H9 (cell line): ENCODE data around the gene LAGE3. TPM values are rescaled to one million over a fixed set of nuclear protein-coding genes. Genes with fewer than 3 reads are reported as not detected.

Experiments used
- DNase-seq: peaks from one replicate; pipeline ENCODE4 v3.0.0-alpha.2; 2017
- H2AFZ ChIP-seq: one replicate; pipeline ENCODE4 v1.6.1; 2013; ENCODE audit warnings: mild to moderate bottlenecking, low read length, control low read depth, moderate library complexity
- H2AK5ac ChIP-seq: 2 replicates; pipeline ENCODE4 v1.6.1; 2013; ENCODE audit warnings: low read length, control low read depth, mixed read lengths; ENCODE audit not compliant: insufficient read length
- H2BK120ac ChIP-seq: one replicate; pipeline ENCODE4 v1.6.1; 2013; ENCODE audit warnings: low read depth, mild to moderate bottlenecking, low read length, control low read depth, inconsistent platforms; ENCODE audit not compliant: poor library complexity, severe bottlenecking
- H2BK12ac ChIP-seq: 2 replicates; pipeline ENCODE4 v1.6.1; 2013; ENCODE audit warnings: low read length, control low read depth, mixed read lengths, low read depth; ENCODE audit not compliant: insufficient read length
- H2BK15ac ChIP-seq: 2 replicates; pipeline ENCODE4 v1.6.1; 2013; ENCODE audit warnings: low read depth, low read length, control low read depth
- H2BK20ac ChIP-seq: one replicate; pipeline ENCODE4 v1.6.1; 2013; ENCODE audit warnings: low read depth, mild to moderate bottlenecking, low read length, control low read depth, inconsistent platforms; ENCODE audit not compliant: poor library complexity, severe bottlenecking
- H2BK5ac ChIP-seq: 2 replicates; pipeline ENCODE4 v1.6.1; 2013; ENCODE audit warnings: low read length, control low read depth, mixed read lengths; ENCODE audit not compliant: insufficient read length
- H3K14ac ChIP-seq: 2 replicates; pipeline ENCODE4 v1.6.1; 2013; ENCODE audit warnings: low read length, control low read depth; ENCODE audit not compliant: insufficient read depth
- H3K18ac ChIP-seq: 2 replicates; pipeline ENCODE4 v1.6.1; 2013; ENCODE audit warnings: low read depth, mild to moderate bottlenecking, mixed read lengths, low read length, control low read depth; ENCODE audit not compliant: insufficient read length
- H3K23ac ChIP-seq: 2 replicates; pipeline ENCODE4 v1.6.1; 2013; ENCODE audit warnings: low read length, control low read depth, mixed read lengths, low read depth; ENCODE audit not compliant: insufficient read length
- H3K23me2 ChIP-seq: 2 replicates; pipeline ENCODE4 v1.6.1; 2013; ENCODE audit warnings: low read depth, mild to moderate bottlenecking, mixed read lengths, low read length, control low read depth; ENCODE audit not compliant: insufficient read length, poor library complexity, severe bottlenecking
- H3K27ac ChIP-seq: 2 replicates; pipeline ENCODE4 v1.5.1; 2013; ENCODE audit warnings: low read length, control low read depth, mixed read lengths, low read depth; ENCODE audit not compliant: insufficient read length
- H3K27me3 ChIP-seq: 2 replicates; pipeline ENCODE4 v1.6.1; 2013; ENCODE audit warnings: low read length, control low read depth, inconsistent platforms; ENCODE audit not compliant: insufficient read depth
- H3K4ac ChIP-seq: 2 replicates; pipeline ENCODE4 v1.6.1; 2013; ENCODE audit warnings: low read depth, mild to moderate bottlenecking, control low read depth, inconsistent platforms, low read length, moderate library complexity
- H3K4me1 ChIP-seq: 2 replicates; pipeline ENCODE4 v1.6.1; 2013; ENCODE audit warnings: low read length, control low read depth, inconsistent platforms; ENCODE audit not compliant: insufficient read depth
- H3K4me2 ChIP-seq: 2 replicates; pipeline ENCODE4 v1.6.1; 2013; ENCODE audit warnings: low read length, control low read depth, mixed read lengths; ENCODE audit not compliant: insufficient read length, insufficient read depth
- H3K56ac ChIP-seq: 2 replicates; pipeline ENCODE4 v1.6.1; 2013; ENCODE audit warnings: low read depth, mild to moderate bottlenecking, mixed read lengths, low read length, control low read depth; ENCODE audit not compliant: insufficient read length
- H3K79me1 ChIP-seq: 2 replicates; pipeline ENCODE4 v1.6.1; 2013; ENCODE audit warnings: low read depth, mild to moderate bottlenecking, moderate library complexity, low read length, control low read depth, inconsistent platforms; ENCODE audit not compliant: insufficient read depth, poor library complexity, severe bottlenecking
- H3K79me2 ChIP-seq: 2 replicates; pipeline ENCODE4 v1.6.1; 2013; ENCODE audit warnings: low read length, control low read depth, inconsistent platforms; ENCODE audit not compliant: insufficient read depth
- H3K9ac ChIP-seq: 2 replicates; pipeline ENCODE4 v1.6.1; 2013; ENCODE audit warnings: low read length, control low read depth, mixed read lengths; ENCODE audit not compliant: insufficient read length; ENCODE audit errors: extremely low read depth
- H3K9me3 ChIP-seq: one replicate; pipeline ENCODE4 v1.6.1; 2013; ENCODE audit warnings: low read depth, low read length, inconsistent platforms; ENCODE audit not compliant: control insufficient read depth
- H3T11ph ChIP-seq: one replicate; pipeline ENCODE4 v1.6.1; 2013; ENCODE audit warnings: mild to moderate bottlenecking, low read length, control low read depth, inconsistent platforms
- H4K20me1 ChIP-seq: one replicate; pipeline ENCODE4 v1.6.1; 2013; ENCODE audit not compliant: control insufficient read depth, insufficient read length, insufficient read depth
- H4K5ac ChIP-seq: 2 replicates; pipeline ENCODE4 v1.6.1; 2013; ENCODE audit warnings: low read depth, mild to moderate bottlenecking, mixed read lengths, low read length, control low read depth; ENCODE audit not compliant: insufficient read length
- H4K8ac ChIP-seq: replicated peaks from 2 replicates; pipeline ENCODE4 v1.6.1; 2013; ENCODE audit warnings: low read length, control low read depth, mixed read lengths, low read depth; ENCODE audit not compliant: insufficient read length
- H4K91ac ChIP-seq: 2 replicates; pipeline ENCODE4 v1.6.1; 2013; ENCODE audit warnings: low read depth, mild to moderate bottlenecking, moderate library complexity, mixed read lengths, low read length, control low read depth; ENCODE audit not compliant: insufficient read length
- H3K27ac Mint-ChIP-seq, 3 experiments: 2 replicates in 2 of 3; 3 replicates in 1 of 3; pipeline ENCODE4 v1.8.0; 2020 to 2021; ENCODE audit warnings: mixed read lengths in 3 of 3, mild to moderate bottlenecking in 1 of 3, moderate library complexity in 1 of 3
- H3K27me3 Mint-ChIP-seq: 2 replicates; pipeline ENCODE4 v1.8.0; 2021; ENCODE audit warnings: low read depth, mild to moderate bottlenecking, moderate library complexity, mixed read lengths
- H3K36me3 Mint-ChIP-seq, 3 experiments: 2 replicates in 2 of 3; 3 replicates in 1 of 3; pipeline ENCODE4 v1.8.0; 2020 to 2021; ENCODE audit warnings: low read depth in 3 of 3, mixed read lengths in 3 of 3; ENCODE audit not compliant: insufficient read depth in 1 of 3
- H3K4me1 Mint-ChIP-seq, 2 experiments: 2 replicates each; pipeline ENCODE4 v1.8.0; 2020; ENCODE audit warnings: mixed read lengths in 2 of 2
- H3K4me3 Mint-ChIP-seq, 2 experiments: 2 replicates in 1 of 2; 3 replicates in 1 of 2; pipeline ENCODE4 v1.8.0; 2020 to 2021; ENCODE audit warnings: mild to moderate bottlenecking in 2 of 2, mixed read lengths in 2 of 2, moderate library complexity in 1 of 2
- H3K9me3 Mint-ChIP-seq, 2 experiments: 2 replicates in 1 of 2; 3 replicates in 1 of 2; pipeline ENCODE4 v1.8.0; 2020; ENCODE audit warnings: mild to moderate bottlenecking in 2 of 2, mixed read lengths in 2 of 2, moderate library complexity in 1 of 2
- CTCF ChIP-seq: fragments of 200-600 bp; sonication (generic); conservative IDR thresholded peaks from 3 replicates; pipeline ENCODE4 v1.8.0; 2021; ENCODE audit warnings: antibody characterized with exemption, mild to moderate bottlenecking
- WGBS: extraction: QIAGEN DNeasy Blood & Tissue Kit; methylation state at CpG from one replicate; pipeline ENCODE4 v1.1.7; 2013; ENCODE audit warnings: missing lambda C conversion rate, low lambda C conversion rate, mixed read lengths; ENCODE audit not compliant: insufficient read length; ENCODE audit errors: extremely low coverage; 5-methylcytosine and 5-hydroxymethylcytosine counted together
- total RNA-seq: library from RNA; stranded (reverse); gene quantifications from 2 replicates; pipeline ENCODE4 v1.2.1, GENCODE V29; 2021

The LAGE3 gene
- total RNA-seq, 1 experiment from 2014 or later = 32.5 TPM

GRCh38 chrX:154476821-154477220 lies 2.3 kb downstream of the LAGE3 start:
- Histone ChIP-seq H4K8ac (no peak overlapping the region), H3K23ac (no peak overlapping the region), H3K23me2 (peaks cover 4% of the 10 kb centered on the region), H2BK5ac (no peak overlapping the region), H3K4me1 (no peaks in the 10 kb centered on the region), H3K9ac (no peak overlapping the region), H4K5ac (no peak overlapping the region), H2BK20ac (no peak overlapping the region), H3K18ac (no peak overlapping the region), H3K79me1 (no peaks in the 10 kb centered on the region), H3K56ac (no peak overlapping the region), H2BK120ac (no peak overlapping the region), H2BK12ac (no peak overlapping the region), H3K9me3 (peaks cover 20% of the 10 kb centered on the region), H2BK15ac (no peak overlapping the region), H2AFZ (no peak overlapping the region), H3K4ac (no peak overlapping the region), H4K91ac (no peak overlapping the region), H3K79me2 (no peaks in the 10 kb centered on the region), H3K4me2 (no peak overlapping the region), H3T11ph (no peak overlapping the region), H3K14ac (no peak overlapping the region), H4K20me1 (no peaks in the 10 kb centered on the region), H3K27me3 (no peaks in the 10 kb centered on the region), H3K27ac (no peak overlapping the region), H2AK5ac (no peak overlapping the region)
- peaks cover 12% of the 10 kb centered on the region for H3K27me3 Mint-ChIP-seq
- no peak for DNase-seq
- WGBS = no CpG with 5 or more reads among the region's 8 CpGs
- H3K4me1 Mint-ChIP-seq = peaks cover 2 to 7% of the 10 kb centered on the region in 2 experiments; a peak in 3 of 4 replicates
- H3K9me3 Mint-ChIP-seq = peaks cover 67 to 88% of the 10 kb centered on the region in 2 experiments
- H3K27ac Mint-ChIP-seq = no peak overlapping the region
- no peak for TF ChIP-seq CTCF
- H3K36me3 Mint-ChIP-seq = peaks cover 17 to 37% (median 34%) of the 10 kb centered on the region in 3 experiments
- peak overlapping the region in 1 of 2 experiments; percentile 9; a peak in 1 of 5 replicates for H3K4me3 Mint-ChIP-seq
